ENCODE measurements around the gene NUTM2G. TPM values are rescaled to one million over a fixed set of nuclear protein-coding genes. Genes with fewer than 3 reads are reported as not detected.
"Not testable (repeated sequence)": the region's sequence is repeated elsewhere in the genome, so short reads cannot be mapped to it uniquely, and the experiment has no call there.

The NUTM2G gene
- total and polyA plus RNA-seq, 2 of the 13 experiments (the other 11 are each of a cell fraction or from before 2014, with no cell fraction given) = not detected

DNA sequence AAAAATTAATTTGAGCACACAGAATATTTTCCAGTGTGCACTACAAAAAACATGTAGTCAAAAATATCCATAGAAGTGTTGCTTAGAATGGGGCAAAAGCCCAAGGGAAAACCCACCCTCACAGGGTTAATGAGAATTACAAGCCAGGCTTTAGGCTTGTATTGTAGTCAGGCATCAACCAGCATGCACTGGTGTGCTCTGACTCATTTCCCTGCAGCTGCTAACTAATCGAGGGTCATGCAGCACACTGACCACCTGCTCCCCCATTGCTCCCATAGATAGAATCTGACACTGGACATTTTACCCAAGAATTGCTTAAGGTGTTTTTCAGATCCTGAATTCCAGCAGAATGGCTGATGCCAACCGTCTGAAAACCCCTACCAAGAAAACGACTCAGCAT, 20.2 kb upstream of the NUTM2G start:
- H3K36me3 ChIP-seq (replicated peaks in 1 of 2; ENCODE audit: control insufficient read depth in 1 of 2, insufficient read depth in 2 of 2, low read length in 2 of 2); H3K27me3 ChIP-seq (ENCODE audit: control insufficient read depth in 1 of 2, insufficient read depth in 2 of 2, low read length in 2 of 2); H3K9ac ChIP-seq (ENCODE audit: insufficient read depth, low read depth, low read length); H3K4me1 ChIP-seq (ENCODE audit: insufficient read depth, low read length); BruUV-seq (replicated peaks); FAIRE-seq; H3K9me3 ChIP-seq (ENCODE audit: low read length); ATAC-seq; CTCF ChIA-PET (ENCODE audit: low intra/inter-chr PET ratio, low total read pairs); H2AFZ ChIP-seq (ENCODE audit: low read length); H3K27ac ChIP-seq (ENCODE audit: extremely low read length, insufficient read depth, low read length); intact Hi-C loops (cut with micrococcal nuclease; ENCODE audit: unreplicated experiment); H4K20me1 ChIP-seq (ENCODE audit: insufficient read depth, low read length); H3K4me3 ChIP-seq (replicated peaks in 1 of 3; ENCODE audit: insufficient read depth in 1 of 3, low read depth in 2 of 3, low read length in 3 of 3); DNase-seq (ENCODE audit: low spot score); H3K4me2 ChIP-seq (ENCODE audit: low read depth, low read length); H3K79me2 ChIP-seq (ENCODE audit: insufficient read depth, low read length); in situ Hi-C loops (cut with HindIII; ENCODE audit: extremely low pct_ligation_motif_present, low pct_unique_long_range_greater_than_20kb); POLR2A ChIA-PET: not testable (repeated sequence)
- WGBS (ENCODE audit: low lambda C conversion rate) = no CpG with 5 or more reads among the region's 3 CpGs

DNA sequence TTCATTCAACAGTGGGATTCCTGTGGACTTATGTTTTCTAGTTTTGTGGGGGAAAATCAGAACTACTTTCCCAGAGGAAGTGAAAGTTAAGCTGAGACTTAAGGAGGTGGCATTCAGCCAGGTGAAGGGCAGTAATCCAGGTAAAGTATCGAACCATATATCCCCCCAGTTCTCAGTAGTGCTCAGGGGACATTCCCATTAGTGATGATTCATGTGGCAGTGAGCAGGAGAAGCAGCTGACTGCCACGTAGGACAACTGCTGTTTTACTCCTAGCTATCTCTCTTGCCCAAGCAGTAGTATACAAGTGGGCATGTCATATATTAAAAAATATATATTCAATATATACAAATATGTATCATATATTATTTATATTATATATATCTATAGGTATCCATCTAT, 13.1 kb upstream of the NUTM2G start:
- H3K36me3 ChIP-seq (replicated peaks in 1 of 2; ENCODE audit: control insufficient read depth in 1 of 2, insufficient read depth in 2 of 2, low read length in 2 of 2); H3K27ac ChIP-seq (ENCODE audit: extremely low read length, insufficient read depth, low read length); CTCF ChIA-PET (ENCODE audit: low intra/inter-chr PET ratio, low total read pairs); in situ Hi-C loops (cut with HindIII; ENCODE audit: extremely low pct_ligation_motif_present, low pct_unique_long_range_greater_than_20kb); H2AFZ ChIP-seq (ENCODE audit: low read length); FAIRE-seq; H3K4me2 ChIP-seq (ENCODE audit: low read depth, low read length); ATAC-seq; H3K4me1 ChIP-seq (ENCODE audit: insufficient read depth, low read length); H3K79me2 ChIP-seq (ENCODE audit: insufficient read depth, low read length); POLR2A ChIA-PET; H3K9me3 ChIP-seq (ENCODE audit: low read length); BruUV-seq (replicated peaks); DNase-seq (ENCODE audit: low spot score); intact Hi-C loops (cut with micrococcal nuclease; ENCODE audit: unreplicated experiment); H3K27me3 ChIP-seq (ENCODE audit: control insufficient read depth in 1 of 2, insufficient read depth in 2 of 2, low read length in 2 of 2); H3K9ac ChIP-seq (ENCODE audit: insufficient read depth, low read depth, low read length); H4K20me1 ChIP-seq (ENCODE audit: insufficient read depth, low read length); H3K4me3 ChIP-seq (replicated peaks in 1 of 3; ENCODE audit: insufficient read depth in 1 of 3, low read depth in 2 of 3, low read length in 3 of 3): not testable (repeated sequence)
- 94% methylated on average over 2 of the region's 2 CpGs for WGBS (ENCODE audit: low lambda C conversion rate)

DNA sequence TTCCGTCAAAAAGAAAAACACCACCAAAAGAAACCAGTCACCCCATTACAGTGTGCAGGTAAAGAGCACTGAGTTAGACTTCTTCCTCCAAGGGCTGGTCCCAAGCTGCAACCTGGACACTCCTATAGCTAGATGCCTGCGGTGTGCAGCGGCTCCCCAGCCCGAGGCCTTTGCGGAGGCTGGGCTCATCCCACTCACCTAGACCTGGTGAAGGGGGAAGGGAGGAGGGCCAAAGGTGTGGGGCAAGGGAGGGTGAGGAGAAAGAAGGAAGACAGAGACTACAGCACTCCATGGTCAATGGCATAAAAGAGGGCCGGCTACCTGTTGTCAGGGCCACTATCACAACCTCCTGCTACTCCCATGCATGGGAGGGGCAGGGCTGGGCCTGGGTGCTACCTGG, 12.1 kb upstream of the NUTM2G start:
- FAIRE-seq; ATAC-seq; in situ Hi-C loops (cut with HindIII; ENCODE audit: extremely low pct_ligation_motif_present, low pct_unique_long_range_greater_than_20kb): not testable (repeated sequence)

DNA sequence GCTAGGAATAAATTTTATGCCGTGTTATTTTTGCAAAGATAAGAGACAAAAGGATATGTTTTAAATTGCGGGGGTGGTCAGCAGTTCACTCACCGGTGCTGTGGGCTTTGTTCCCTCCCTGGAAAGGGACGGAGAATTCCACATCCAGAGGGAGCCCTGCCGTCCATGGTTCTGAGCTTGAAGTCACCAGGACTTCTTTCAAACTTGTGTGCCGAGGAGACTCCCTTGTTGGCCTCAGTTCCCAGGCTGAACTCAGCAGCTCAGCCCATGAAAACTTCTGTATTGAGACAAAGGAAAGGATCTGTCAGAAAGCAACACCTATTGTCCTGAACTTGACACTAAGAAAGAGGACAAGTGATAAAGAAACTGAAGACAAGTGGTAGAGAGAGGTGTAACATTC, 10.1 kb upstream of the NUTM2G start:
- H3K9ac ChIP-seq (ENCODE audit: insufficient read depth, low read depth, low read length); H3K27me3 ChIP-seq (ENCODE audit: control insufficient read depth in 1 of 2, insufficient read depth in 2 of 2, low read length in 2 of 2); H3K27ac ChIP-seq (ENCODE audit: extremely low read length, insufficient read depth, low read length); H3K36me3 ChIP-seq (replicated peaks in 1 of 2; ENCODE audit: control insufficient read depth in 1 of 2, insufficient read depth in 2 of 2, low read length in 2 of 2); H2AFZ ChIP-seq (ENCODE audit: low read length); in situ Hi-C loops (cut with HindIII; ENCODE audit: extremely low pct_ligation_motif_present, low pct_unique_long_range_greater_than_20kb); H3K4me1 ChIP-seq (ENCODE audit: insufficient read depth, low read length); H3K4me2 ChIP-seq (ENCODE audit: low read depth, low read length); H4K20me1 ChIP-seq (ENCODE audit: insufficient read depth, low read length); H3K9me3 ChIP-seq (ENCODE audit: low read length); CTCF ChIA-PET (ENCODE audit: low intra/inter-chr PET ratio, low total read pairs); intact Hi-C loops (cut with micrococcal nuclease; ENCODE audit: unreplicated experiment); H3K79me2 ChIP-seq (ENCODE audit: insufficient read depth, low read length); FAIRE-seq; DNase-seq (ENCODE audit: low spot score); POLR2A ChIA-PET; BruUV-seq (replicated peaks); ATAC-seq; H3K4me3 ChIP-seq (replicated peaks in 1 of 3; ENCODE audit: insufficient read depth in 1 of 3, low read depth in 2 of 3, low read length in 3 of 3): not testable (repeated sequence)
- WGBS (ENCODE audit: low lambda C conversion rate) = 88% methylated on average over 5 of the region's 6 CpGs

More for the DNA sequence above, 12.1 kb upstream of the NUTM2G start:
- H3K27ac ChIP-seq (ENCODE audit: extremely low read length, insufficient read depth, low read length); H2AFZ ChIP-seq (ENCODE audit: low read length); H3K27me3 ChIP-seq (ENCODE audit: control insufficient read depth in 1 of 2, insufficient read depth in 2 of 2, low read length in 2 of 2); H3K36me3 ChIP-seq (replicated peaks in 1 of 2; ENCODE audit: control insufficient read depth in 1 of 2, insufficient read depth in 2 of 2, low read length in 2 of 2); H3K4me1 ChIP-seq (ENCODE audit: insufficient read depth, low read length); H3K9ac ChIP-seq (ENCODE audit: insufficient read depth, low read depth, low read length); H3K79me2 ChIP-seq (ENCODE audit: insufficient read depth, low read length); H3K9me3 ChIP-seq (ENCODE audit: low read length); CTCF ChIA-PET (ENCODE audit: low intra/inter-chr PET ratio, low total read pairs); H4K20me1 ChIP-seq (ENCODE audit: insufficient read depth, low read length); BruUV-seq (replicated peaks); H3K4me3 ChIP-seq (replicated peaks in 1 of 3; ENCODE audit: insufficient read depth in 1 of 3, low read depth in 2 of 3, low read length in 3 of 3); DNase-seq (ENCODE audit: low spot score); H3K4me2 ChIP-seq (ENCODE audit: low read depth, low read length); POLR2A ChIA-PET; intact Hi-C loops (cut with micrococcal nuclease; ENCODE audit: unreplicated experiment): not testable (repeated sequence)
- 91% methylated on average over 5 of the region's 6 CpGs for WGBS (ENCODE audit: low lambda C conversion rate)

Measured in HepG2 (cell line).